ENCODE results near the gene SMOC2. TPM values are rescaled to one million over a fixed set of nuclear protein-coding genes. Genes with fewer than 3 reads are reported as not detected.

The SMOC2 gene
- total RNA-seq, 1 donor from 2014 or later: 12.6 TPM

- H3K27me3 ChIP-seq (ENCODE audit: low read depth): no peaks in the 10 kb centered on the region
- no peaks in the 10 kb centered on the region for H3K36me3 ChIP-seq
- H3K4me3 ChIP-seq: no peak overlapping the region
- no peaks in the 10 kb centered on the region for H3K9me3 ChIP-seq
- no peak for DNase-seq
- H3K4me1 ChIP-seq: no peaks in the 10 kb centered on the region
- no peak for TF ChIP-seq CTCF (IDR thresholded peaks at IDR 0.05)
- H3K27ac ChIP-seq: no peak overlapping the region
- intact Hi-C loops (cut with DNase I): no loop called here
- ATAC-seq: no peak
Measured at GRCh38 chr6:168678588-168678987, 237.6 kb downstream of the SMOC2 start.

GRCh38 chr6:168681748-168682147, 240.8 kb downstream of the SMOC2 start:
- no peak for DNase-seq
- intact Hi-C loops (cut with DNase I): no loop called here
- H3K27me3 ChIP-seq (ENCODE audit: low read depth): peaks cover 4% of the 10 kb centered on the region

GRCh38 chr6:168683621-168684020, 242.6 kb downstream of the SMOC2 start:
- intact Hi-C loops (cut with DNase I): no loop called here
- DNase-seq (no peak), ATAC-seq (no peak)
- Histone ChIP-seq H3K4me1 (no peaks in the 10 kb centered on the region), H3K4me3 (no peak overlapping the region), H3K36me3 (no peaks in the 10 kb centered on the region), H3K27me3 (ENCODE audit: low read depth) (peaks cover 10% of the 10 kb centered on the region), H3K9me3 (no peaks in the 10 kb centered on the region), H3K27ac (no peak overlapping the region)
- TF ChIP-seq CTCF (IDR thresholded peaks at IDR 0.05): no peak

More at GRCh38 chr6:168681748-168682147, 240.8 kb downstream of the SMOC2 start:
- ATAC-seq: no peak
- H3K9me3 ChIP-seq: no peaks in the 10 kb centered on the region
- no peak for TF ChIP-seq CTCF (IDR thresholded peaks at IDR 0.05)
- H3K4me1 ChIP-seq: no peaks in the 10 kb centered on the region
- H3K36me3 ChIP-seq: no peaks in the 10 kb centered on the region
- no peak overlapping the region for H3K4me3 ChIP-seq
- H3K27ac ChIP-seq: no peak overlapping the region

GRCh38 chr6:168684471-168684870, 243.5 kb downstream of the SMOC2 start:
- Histone ChIP-seq H3K4me3 (no peak overlapping the region), H3K9me3 (no peaks in the 10 kb centered on the region), H3K36me3 (no peaks in the 10 kb centered on the region), H3K4me1 (no peaks in the 10 kb centered on the region), H3K27me3 (ENCODE audit: low read depth) (peaks cover 10% of the 10 kb centered on the region), H3K27ac (no peak overlapping the region)
- no peak for TF ChIP-seq CTCF (IDR thresholded peaks at IDR 0.05)
- intact Hi-C loops (cut with DNase I): no loop called here
- ATAC-seq: peak in 1 of 2 donors; percentile 28
- no peak for DNase-seq

- no peak for TF ChIP-seq CTCF (IDR thresholded peaks at IDR 0.05)
- no peaks in the 10 kb centered on the region for H3K36me3 ChIP-seq
- no peak overlapping the region for H3K27ac ChIP-seq
- H3K9me3 ChIP-seq: no peaks in the 10 kb centered on the region
- no peak for ATAC-seq
- no peak overlapping the region for H3K4me3 ChIP-seq
- DNase-seq: no peak
- peaks cover 10% of the 10 kb centered on the region for H3K27me3 ChIP-seq (ENCODE audit: low read depth)
- H3K4me1 ChIP-seq: no peaks in the 10 kb centered on the region
- intact Hi-C loops (cut with DNase I): no loop called here
Measured at GRCh38 chr6:168684906-168685305, 243.9 kb downstream of the SMOC2 start.

Data from lower lobe of right lung (tissue), 2 donors.